Measurements from ENCODE around the gene RNF130.
"Not testable (repeated sequence)": the region's sequence is repeated elsewhere in the genome, so short reads cannot be mapped to it uniquely, and the experiment has no call there.

Gene RNF130

DNA sequence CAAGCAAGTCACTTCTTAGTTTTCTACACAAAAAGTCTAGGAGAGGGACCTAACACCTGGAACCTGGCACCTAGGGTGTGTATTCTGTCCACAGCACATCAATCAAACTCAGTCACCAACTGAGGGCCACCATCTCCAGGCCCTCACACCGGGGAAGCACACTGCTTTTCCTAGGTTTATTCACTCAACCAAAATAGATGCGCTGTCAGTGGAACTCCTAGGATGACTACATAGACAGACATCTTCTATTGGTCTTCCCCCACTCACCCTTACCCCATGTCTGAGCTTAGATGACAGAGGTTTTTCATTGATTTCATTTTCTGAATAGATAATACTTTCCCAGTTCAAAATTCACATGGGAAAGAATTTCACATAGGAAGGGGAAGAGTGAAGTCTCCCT lies 59.2 kb downstream of the RNF130 start:
- no peak for DNase-seq

GRCh38 chr5:180010636-180011035 lies 60.9 kb downstream of the RNF130 start:
- no peak for DNase-seq

DNA sequence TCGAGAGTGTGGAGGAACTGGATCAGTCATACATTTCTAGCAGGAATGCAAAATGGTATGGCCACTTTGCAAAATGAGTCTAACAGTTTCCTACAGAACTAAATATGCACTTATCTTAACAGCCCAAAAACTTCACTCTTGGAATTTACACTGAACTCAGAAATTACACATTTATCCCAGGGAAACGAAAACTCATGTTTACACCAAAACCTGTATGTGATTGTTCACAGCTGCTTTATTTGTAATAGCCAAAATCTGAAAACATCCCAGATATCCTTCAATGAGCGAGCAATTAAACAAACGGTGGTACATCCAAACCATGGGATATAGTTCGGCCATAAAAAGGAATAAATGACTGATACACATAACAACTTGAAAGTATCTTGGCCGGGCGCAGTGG lies 62.0 kb downstream of the RNF130 start:
- no peak for DNase-seq

GRCh38 chr5:180008433-180008832 lies 63.1 kb downstream of the RNF130 start:
- DNase-seq, result no peak

- DNase-seq, result no peak
Observed at GRCh38 chr5:180007582-180007981, 64.0 kb downstream of the RNF130 start.

DNA sequence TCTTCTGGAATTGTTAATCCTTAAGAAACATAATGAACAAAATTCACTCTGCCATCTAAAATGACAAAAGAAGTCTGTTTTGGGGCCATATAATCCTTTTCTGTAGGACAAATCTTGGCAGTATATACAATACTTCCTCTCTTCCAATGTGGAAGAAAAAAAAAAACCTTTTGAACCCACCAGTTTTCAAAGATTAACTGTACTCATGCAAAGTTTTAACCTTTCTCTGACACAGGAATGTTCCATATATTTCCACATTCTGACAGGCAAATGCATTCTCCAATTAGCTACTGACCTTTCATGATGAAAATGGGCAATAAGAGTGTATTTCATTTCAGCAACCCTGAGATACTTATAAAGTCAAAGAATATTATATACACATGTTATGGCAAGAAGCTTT lies 65.4 kb downstream of the RNF130 start:
- DNase-seq, result no peak

DNA sequence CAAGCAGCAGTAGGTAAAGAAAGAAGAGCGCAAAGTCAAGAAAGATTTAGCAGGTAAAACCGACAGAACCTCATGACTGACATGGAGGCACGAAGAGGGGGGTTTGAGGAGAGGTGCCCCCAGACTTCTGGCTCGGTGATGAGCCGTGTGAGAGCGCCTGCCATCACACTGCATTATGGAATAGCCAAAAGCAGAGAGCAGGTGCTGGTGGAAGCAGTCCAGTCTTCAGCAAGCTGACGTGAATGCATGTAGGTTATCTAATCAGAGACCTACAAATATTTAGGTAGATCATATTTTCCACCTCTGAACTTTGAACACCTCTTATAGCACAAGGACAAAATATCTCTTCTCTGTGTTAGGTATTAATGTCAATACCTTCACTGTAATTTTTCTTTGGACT lies 68.4 kb downstream of the RNF130 start:
- DNase-seq, result no peak

DNA sequence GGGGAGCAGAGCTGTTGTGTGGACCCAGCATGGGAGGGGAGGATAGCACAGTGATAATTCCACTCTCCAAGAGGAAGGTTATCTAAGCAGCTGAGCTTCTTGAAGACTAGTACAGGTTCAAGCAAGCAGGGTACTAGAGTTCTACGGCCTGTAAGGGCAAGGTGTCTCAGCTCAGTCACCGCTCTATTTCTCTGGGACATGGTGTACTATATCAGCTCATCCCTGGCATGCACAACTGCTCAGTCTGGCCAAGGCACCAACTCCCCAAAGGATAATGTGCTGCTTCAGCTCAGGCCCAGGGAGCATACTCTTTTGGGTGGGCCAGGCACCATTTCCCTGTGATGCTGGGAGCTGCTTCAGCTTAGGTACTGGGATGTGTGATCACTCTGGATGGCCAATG lies 69.8 kb downstream of the RNF130 start:
- DNase-seq, result no peak

GRCh38 chr5:180001136-180001535 lies 70.4 kb downstream of the RNF130 start:
- no peak for DNase-seq

DNA sequence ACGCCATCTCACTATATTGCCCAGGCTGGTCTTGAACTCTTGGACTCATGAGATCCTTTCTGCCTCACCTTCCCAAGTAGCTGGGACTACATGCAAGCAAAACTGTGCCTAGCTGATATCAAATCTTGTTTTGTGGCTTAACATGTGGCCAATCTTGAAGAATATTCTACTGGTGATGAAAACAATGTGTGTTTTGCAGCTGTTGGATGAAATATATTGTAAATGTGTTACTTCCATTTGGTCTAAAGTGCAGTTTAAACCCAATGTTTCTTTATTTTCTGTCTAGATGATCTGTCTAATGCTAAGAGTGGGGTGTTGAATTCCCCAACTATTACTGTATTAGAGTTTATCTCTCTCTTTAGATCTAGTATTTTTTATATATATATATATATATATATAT lies 73.1 kb downstream of the RNF130 start:
- no peak for DNase-seq

DNA sequence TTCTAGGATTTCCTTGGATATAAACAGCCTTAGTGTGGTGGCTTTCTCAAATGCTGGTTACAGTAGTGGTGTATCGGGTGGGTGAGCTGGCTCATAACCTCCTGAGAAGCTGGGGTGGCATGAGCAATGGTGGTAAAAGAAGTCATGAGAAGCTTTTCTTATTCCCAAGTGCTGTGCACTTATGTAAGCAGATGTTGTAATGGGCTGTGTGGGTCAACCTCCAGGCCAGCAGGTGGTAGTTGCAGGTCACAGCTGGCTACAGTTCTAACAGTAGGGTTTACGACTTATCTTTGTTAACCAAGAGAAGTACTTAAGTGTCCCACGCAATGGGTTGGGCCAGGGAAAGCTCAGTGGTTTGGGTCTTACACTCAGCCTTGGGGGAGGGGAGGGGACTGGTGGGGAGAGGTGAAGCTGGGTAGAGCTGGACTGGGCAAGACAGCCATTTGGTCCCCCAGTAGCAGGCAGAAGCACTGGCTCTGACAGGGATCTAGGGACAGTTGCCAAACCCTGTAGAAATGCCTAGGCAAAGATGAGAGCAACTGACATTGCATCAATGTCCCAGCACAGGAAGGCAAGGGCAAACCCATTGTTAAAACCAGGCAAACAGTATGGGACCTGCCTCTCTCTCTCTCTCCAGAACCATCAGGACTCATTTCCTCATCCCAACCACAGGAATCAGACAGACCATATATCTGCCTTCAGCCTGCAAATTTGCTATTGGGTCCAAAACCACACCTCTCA lies 76.8 kb downstream of the RNF130 start:
- no peak for DNase-seq

DNA sequence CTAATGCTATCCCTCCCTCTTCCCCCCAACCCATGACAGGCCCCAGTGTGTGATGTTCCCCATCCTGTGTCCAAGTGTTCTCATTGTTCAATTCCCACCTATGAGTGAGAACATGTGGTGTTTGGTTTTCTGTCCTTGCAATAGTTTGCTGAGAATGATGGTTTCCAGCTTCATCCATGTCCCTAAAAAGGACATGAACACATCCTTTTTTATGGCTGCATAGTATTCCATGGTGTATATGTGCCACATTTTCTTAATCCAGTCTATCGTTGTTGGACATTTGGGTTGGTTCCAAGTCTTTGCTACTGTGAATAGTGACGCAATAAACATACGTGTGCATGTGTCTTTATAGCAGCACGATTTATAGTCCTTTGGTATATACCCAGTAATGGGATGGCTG lies 78.7 kb downstream of the RNF130 start:
- DNase-seq, result not testable (repeated sequence)

DNA sequence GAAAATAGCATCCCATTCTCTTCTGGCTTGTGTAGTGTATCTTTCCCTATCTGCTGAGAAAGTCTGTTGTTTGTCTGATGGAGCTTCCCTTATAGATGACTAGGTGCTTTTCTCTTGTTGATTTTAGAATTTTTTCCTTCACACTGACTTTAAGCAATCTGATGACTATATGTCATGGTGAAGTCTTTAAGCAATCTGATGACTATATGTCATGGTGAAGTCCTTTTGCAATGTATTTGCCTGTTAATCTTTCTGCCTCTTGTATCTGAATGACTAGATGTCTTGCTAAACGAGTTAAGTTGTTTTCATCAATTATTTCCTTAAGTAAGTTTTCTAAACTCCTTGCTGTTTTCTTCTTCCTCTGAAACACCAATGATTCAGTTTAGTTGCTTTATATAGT lies 80.5 kb downstream of the RNF130 start:
- DNase-seq, result no peak

DNA sequence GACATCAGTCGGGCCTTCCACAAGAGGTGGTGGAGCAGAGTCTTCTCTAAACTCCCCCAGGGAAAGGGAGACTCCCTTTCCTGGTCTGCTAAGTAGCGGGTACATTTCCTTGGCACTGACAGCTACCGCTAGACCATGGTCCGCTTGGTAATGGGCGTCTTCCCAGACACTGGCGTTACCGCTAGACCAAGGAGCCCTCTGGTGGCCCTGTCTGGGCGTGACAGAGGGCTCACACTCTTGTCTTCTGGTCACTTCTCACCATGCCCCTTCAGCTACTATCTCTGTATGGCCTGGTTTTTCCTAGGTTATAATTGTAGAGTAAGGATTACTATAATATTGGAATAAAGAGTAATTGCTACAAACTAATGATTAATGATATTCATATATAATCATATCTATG lies 81.0 kb downstream of the RNF130 start:
- DNase-seq, result not testable (repeated sequence)

DNA sequence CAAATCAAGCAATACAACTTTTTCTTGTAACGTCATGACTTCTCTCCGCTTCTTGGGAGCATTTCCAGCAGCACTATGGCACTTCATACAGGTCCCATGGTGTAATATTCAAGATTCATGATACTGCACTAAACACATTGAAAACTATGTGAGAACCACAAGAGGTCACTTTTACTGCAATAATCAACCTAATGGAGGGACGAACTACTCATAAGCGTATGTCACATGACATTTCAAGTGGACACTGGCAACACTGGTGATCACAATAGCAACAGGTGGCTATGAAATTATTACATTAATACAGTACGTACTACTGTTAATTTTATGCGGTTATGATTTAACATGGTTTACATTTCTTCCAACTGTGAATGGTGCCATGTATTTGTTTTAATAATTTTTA lies 85.2 kb downstream of the RNF130 start:
- no peak for DNase-seq

DNA sequence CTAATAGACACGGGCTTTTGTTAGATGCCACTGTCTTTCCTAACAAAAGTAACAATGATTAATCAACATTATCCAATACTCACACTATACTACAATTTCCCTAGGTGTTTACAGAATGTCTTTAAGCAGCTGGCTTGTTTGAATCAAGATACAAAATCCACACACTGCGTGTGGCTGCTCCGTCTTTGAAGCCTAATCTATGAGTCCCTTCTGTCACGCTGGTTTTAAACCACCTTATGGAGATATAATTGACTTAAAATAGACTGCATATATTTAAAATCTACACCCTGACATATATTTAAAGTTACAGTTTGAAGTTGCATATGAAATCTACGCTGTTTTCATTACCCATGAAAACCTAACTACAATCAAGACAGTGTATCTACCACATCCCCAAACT lies 89.9 kb downstream of the RNF130 start:
- no peak for DNase-seq

DNA sequence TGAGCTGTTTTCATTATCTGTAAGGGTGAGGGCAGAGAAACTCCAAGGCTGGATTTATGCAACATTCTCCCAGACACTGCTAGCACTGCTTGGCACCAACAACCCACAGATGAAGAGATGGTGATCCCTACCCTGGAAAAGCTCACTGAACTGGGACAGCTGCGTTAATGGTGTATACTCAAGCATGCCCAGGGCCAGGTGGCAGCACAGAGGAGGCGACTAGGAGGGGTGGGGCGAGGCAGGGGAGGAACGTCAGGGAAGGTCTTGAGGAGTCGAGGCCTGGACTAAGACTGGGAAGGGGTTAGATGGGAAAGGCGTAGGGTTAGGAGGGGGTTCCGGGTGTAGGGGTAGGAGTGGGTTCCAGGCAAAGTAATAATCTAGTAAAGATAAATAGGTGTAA lies 90.8 kb downstream of the RNF130 start:
- no peak for DNase-seq

DNA sequence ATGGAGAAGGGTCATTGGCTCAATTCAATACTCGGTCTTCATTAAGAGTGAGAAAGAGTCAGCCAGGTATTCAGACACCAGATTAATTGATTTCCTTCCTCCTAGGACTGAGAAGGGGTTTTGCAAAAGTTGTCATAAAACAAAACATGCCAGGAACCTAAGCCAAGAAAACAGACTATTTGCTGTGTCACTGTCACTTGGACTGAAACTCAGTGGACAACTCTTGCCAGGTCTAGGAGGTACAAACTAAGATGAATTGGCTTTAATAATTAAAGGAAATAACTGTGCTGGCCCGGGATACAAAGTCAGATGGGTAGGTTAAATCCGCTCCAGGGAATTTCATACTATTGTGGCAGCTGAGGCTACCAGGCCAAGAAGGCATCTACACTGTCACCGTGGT lies 92.8 kb downstream of the RNF130 start:
- no peak for DNase-seq

- no peak for DNase-seq
Observed at GRCh38 chr5:179975713-179976134, 95.8 kb downstream of the RNF130 start.

DNA sequence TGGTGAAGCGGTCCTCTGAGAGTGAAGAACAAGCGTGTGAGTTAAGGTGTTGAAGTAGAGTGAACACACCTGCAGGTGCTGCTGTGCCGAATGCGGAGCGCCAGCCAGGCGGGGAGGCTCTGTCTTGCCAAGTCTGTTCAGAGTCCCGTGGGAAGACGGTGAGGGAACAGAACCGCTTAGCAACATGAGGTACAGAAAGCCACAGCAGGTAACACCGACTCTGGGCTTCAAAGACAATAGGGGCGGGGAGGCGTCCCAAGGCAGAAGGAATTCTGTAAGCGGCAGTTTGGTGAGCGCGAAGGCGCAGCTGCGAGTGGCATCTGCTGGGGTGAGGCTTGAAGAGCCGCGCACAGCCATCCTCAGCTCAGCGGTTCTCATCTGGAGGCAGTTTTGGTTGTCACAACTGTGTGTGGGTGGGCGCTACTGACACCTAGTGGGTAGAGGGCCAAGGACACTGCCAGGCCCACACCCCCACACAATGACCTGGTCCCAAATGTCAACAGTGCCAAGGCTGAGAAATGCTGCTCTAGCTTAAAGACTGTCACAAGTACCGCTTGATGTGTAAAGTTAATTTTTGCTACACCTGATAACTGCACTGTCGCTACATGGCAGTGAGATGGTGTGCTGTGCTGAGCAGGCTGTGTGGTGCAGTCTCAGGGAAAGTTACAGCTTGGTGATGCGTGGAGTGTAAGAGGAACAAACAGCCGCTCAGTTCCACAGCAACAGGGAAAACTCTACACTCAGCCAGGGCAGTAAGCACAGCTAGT lies 96.4 kb downstream of the RNF130 start:
- DNase-seq, result no peak

GRCh38 chr5:179974246-179974945 lies 97.2 kb downstream of the RNF130 start:
- DNase-seq, result no peak

- no peak for DNase-seq
Observed at GRCh38 chr5:179973391-179973790, 98.2 kb downstream of the RNF130 start.

- no peak for DNase-seq
Observed at GRCh38 chr5:179969110-179969509, 102.4 kb downstream of the RNF130 start.

- DNase-seq, result no peak
Observed at GRCh38 chr5:179967489-179967888, 104.1 kb downstream of the RNF130 start.

Data from activated T-cell treated with anti-CD3 and anti-CD28 coated beads for 4 hours (primary cell).